ENCODE results near the gene SEPTIN11. TPM values are rescaled to one million over a fixed set of nuclear protein-coding genes. Genes with fewer than 3 reads are reported as not detected.

SEPTIN11 gene
- total and polyA plus RNA-seq, 2 of the 8 experiments (the other 6 are each of a cell fraction or from before 2014, with no cell fraction given), result 32.2 to 110 TPM

GRCh38 chr4:76987685-76988084 lies 38.1 kb downstream of the SEPTIN11 start:
- Histone ChIP-seq H3K27ac (ENCODE audit: low read depth, low read length) (no peak overlapping the region), H3K56ac (replicated peaks; ENCODE audit: insufficient read length, low read depth, low read length) (no peak overlapping the region), H2AFZ (ENCODE audit: low read length) (no peak overlapping the region), H4K91ac (replicated peaks; ENCODE audit: insufficient read length, low read length) (no peak overlapping the region), H2AK5ac (ENCODE audit: low read depth, low read length) (no peak overlapping the region), H3K27me3 (replicated peaks in 1 of 4; ENCODE audit: control insufficient read depth in 3 of 4, extremely low read depth in 1 of 4, insufficient read depth in 3 of 4, low read length in 3 of 4) (no peaks in the 10 kb centered on the region), H2BK20ac (ENCODE audit: low read length) (no peak overlapping the region), H4K20me1 (replicated peaks in 1 of 2; ENCODE audit: control insufficient read depth in 1 of 2, insufficient read depth in 2 of 2, low read length in 2 of 2) (peaks cover 0 to 2% of the 10 kb centered on the region in 2 experiments), H4K5ac (ENCODE audit: insufficient read length, low read depth, low read length) (no peak overlapping the region), H3K23ac (ENCODE audit: insufficient read length) (no peak overlapping the region), H3K4ac (replicated peaks; ENCODE audit: insufficient read length, low read depth, low read length) (no peak overlapping the region), H3K36me3 (ENCODE audit: control insufficient read depth in 2 of 4, insufficient read depth in 4 of 4, low read length in 3 of 4) (no peaks in the 10 kb centered on the region), H2BK12ac (ENCODE audit: low read depth, low read length) (no peak overlapping the region), H3K4me3 (ENCODE audit: extremely low read depth in 1 of 4, insufficient read depth in 2 of 4, low read depth in 3 of 4, low read length in 4 of 4) (no peak overlapping the region), H2BK120ac (replicated peaks; ENCODE audit: low read depth, low read length) (no peak overlapping the region), H3K79me1 (ENCODE audit: low read depth, low read length) (peaks cover 5% of the 10 kb centered on the region), H2BK15ac (ENCODE audit: low read length) (no peak overlapping the region; the same call in 1 of the 2 replicates), H3K18ac (ENCODE audit: extremely low read depth, low read length) (no peak overlapping the region), H3K79me2 (ENCODE audit: control insufficient read depth in 1 of 2, insufficient read depth in 2 of 2, low read length in 2 of 2) (peaks cover 0 to 59% of the 10 kb centered on the region in 2 experiments; a peak in 3 of 4 replicates), H4K8ac (ENCODE audit: extremely low read depth, insufficient read depth, low read length) (no peak overlapping the region), H2BK5ac (ENCODE audit: low read depth, low read length) (no peak overlapping the region), H3K14ac (ENCODE audit: insufficient read length) (no peak overlapping the region), H3K4me1 (replicated peaks in 1 of 4; ENCODE audit: control insufficient read depth in 3 of 4, insufficient read depth in 4 of 4, low read length in 3 of 4) (peaks cover 0 to 15% (median 7%) of the 10 kb centered on the region in 4 experiments; a peak in 4 of 7 replicates), H3K4me2 (ENCODE audit: insufficient read depth in 1 of 2, low read depth in 2 of 2, low read length in 2 of 2) (0 out of 4 replicates have a peak overlapping the region, but pooled peaks of 1 of the 2 experiments have one; percentile 10), H3K9me3 (ENCODE audit: insufficient read depth in 2 of 2, low read depth in 1 of 2, low read length in 1 of 2) (no peaks in the 10 kb centered on the region), H3K23me2 (ENCODE audit: low read depth, low read length) (no peaks in the 10 kb centered on the region), H3K9ac (replicated peaks in 1 of 4; ENCODE audit: extremely low read depth in 1 of 4, low read depth in 3 of 4, low read length in 3 of 4) (no peak overlapping the region)
- 96% methylated on average over 4 of the region's 4 CpGs; no CpG with 5 or more reads in 1 of the 2 experiments for WGBS, 2 experiments (ENCODE audit: extremely low coverage in 1 of 2, insufficient coverage in 1 of 2, insufficient read length in 1 of 2, insufficient replicate concordance in 2 of 2, low coverage in 1 of 2, low lambda C conversion rate in 2 of 2, missing lambda C conversion rate in 1 of 2)
- FAIRE-seq (no peak), DNase-seq (ENCODE audit: low read depth in 1 of 2, low spot score in 2 of 2) (no peak)
- CTCF ChIA-PET (ENCODE audit: partially characterized antibody), result interaction anchor here (0.7 to 4.1 kb wide), 8 partner anchors 9 to 228 kb away, joined by 3 to 12 read pairs (median 4); no protein-coding TSS in a partner anchor
- POLR2A ChIA-PET (ENCODE audit: partially characterized antibody), result interaction anchor here (1.1 to 1.8 kb wide), 4 partner anchors 8 to 34 kb away, joined by 3 to 4 read pairs (median 4); no protein-coding TSS in a partner anchor
- TF ChIP-seq RFX5 (IDR thresholded peaks at IDR 0.05; ENCODE audit: borderline replicate concordance, low read depth, low read length) (no peak), SIX5 (IDR thresholded peaks at IDR 0.05; ENCODE audit: low read depth, low read length) (no peak), HDAC2 (IDR thresholded peaks at IDR 0.05; ENCODE audit: borderline replicate concordance in 1 of 2, low read depth in 2 of 2, low read length in 2 of 2) (no peak), SRF (IDR thresholded peaks at IDR 0.05; ENCODE audit: low read depth, low read length) (no peak), RXRA (IDR thresholded peaks at IDR 0.05; ENCODE audit: insufficient read depth, low read depth, low read length) (no peak), KDM5A (IDR thresholded peaks at IDR 0.05; ENCODE audit: low read length) (no peak), POLR2A (IDR thresholded peaks at IDR 0.05; ENCODE audit: control extremely low read depth in 1 of 2, low read depth in 2 of 2, low read length in 2 of 2) (no peak), CBX5 (IDR thresholded peaks at IDR 0.05; ENCODE audit: low read depth, low read length) (no peak), SIN3A (conservative IDR thresholded peaks at IDR 0.05 in 1 of 2, IDR thresholded peaks at IDR 0.05 in 1 of 2; ENCODE audit: low read depth in 1 of 2, low read length in 2 of 2) (no peak), SP4 (IDR thresholded peaks at IDR 0.05; ENCODE audit: low read length) (no peak), TBP (IDR thresholded peaks at IDR 0.05; ENCODE audit: low read depth, low read length) (no peak), SP1 (IDR thresholded peaks at IDR 0.05; ENCODE audit: low read depth, low read length) (no peak)
- TF ChIP-seq, protein P1, sequence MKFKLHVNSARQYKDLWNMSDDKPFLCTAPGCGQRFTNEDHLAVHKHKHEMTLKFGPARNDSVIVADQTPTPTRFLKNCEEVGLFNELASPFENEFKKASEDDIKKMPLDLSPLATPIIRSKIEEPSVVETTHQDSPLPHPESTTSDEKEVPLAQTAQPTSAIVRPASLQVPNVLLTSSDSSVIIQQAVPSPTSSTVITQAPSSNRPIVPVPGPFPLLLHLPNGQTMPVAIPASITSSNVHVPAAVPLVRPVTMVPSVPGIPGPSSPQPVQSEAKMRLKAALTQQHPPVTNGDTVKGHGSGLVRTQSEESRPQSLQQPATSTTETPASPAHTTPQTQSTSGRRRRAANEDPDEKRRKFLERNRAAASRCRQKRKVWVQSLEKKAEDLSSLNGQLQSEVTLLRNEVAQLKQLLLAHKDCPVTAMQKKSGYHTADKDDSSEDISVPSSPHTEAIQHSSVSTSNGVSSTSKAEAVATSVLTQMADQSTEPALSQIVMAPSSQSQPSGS (IDR thresholded peaks at IDR 0.05; ENCODE audit: low read length), result no peak
